SK-N-SH (cell line): ENCODE results near the gene KRT80. TPM values are rescaled to one million over a fixed set of nuclear protein-coding genes. Genes with fewer than 3 reads are reported as not detected.

ENCODE experiments used
- CTCF ChIA-PET: fragments of 300-600, 350-600 bp; formaldehyde crosslinking; extraction: SDS; loops from one replicate; lab custom pipeline; 2021; lab: Yijun Ruan, JAX
- POLR2A ChIA-PET: fragments of 350-600 bp; sonication (Branson Sonifier 250); formaldehyde crosslinking; extraction: SDS; loops from one replicate; lab custom pipeline; 2020; ENCODE audit warnings: antibody characterized with exemption, inconsistent platforms; lab: Yijun Ruan, JAX
- DNase-seq: peaks from one replicate; pipeline ENCODE4 v3.0.0; 2012
- H2AFZ ChIP-seq: fragments of 200-600 bp; sonication (generic); 2 replicates; pipeline ENCODE4 v1.8.1; 2016; ENCODE audit warnings: antibody characterized with exemption, mild to moderate bottlenecking, low read depth
- H3F3A ChIP-seq: fragments of 200-600 bp; sonication (generic); replicated peaks from 2 replicates; pipeline ENCODE3; 2016; ENCODE audit warnings: antibody characterized with exemption, mild to moderate bottlenecking; ENCODE audit not compliant: insufficient read depth
- H3K27ac ChIP-seq, 2 experiments: fragments of 200-500 bp in 1 of 2; fragments of 200-600 bp in 1 of 2; sonication (Bioruptor generic) in 1 of 2; sonication (generic), shearing (Covaris generic) in 1 of 2; 2 replicates each; pipeline versions ENCODE4 v1.5.1 to v1.6.1; 2014 to 2016; ENCODE audit warnings: low read depth in 2 of 2, inconsistent platforms in 1 of 2, low read length in 1 of 2, mild to moderate bottlenecking in 1 of 2, mixed read lengths in 1 of 2
- H3K27me3 ChIP-seq: fragments of 200-600 bp; sonication (generic), shearing (Covaris generic); 2 replicates; pipeline ENCODE4 v1.6.1; 2016; ENCODE audit warnings: mixed run types; ENCODE audit not compliant: insufficient read depth
- H3K36me3 ChIP-seq, 2 experiments: fragments of 200-500 bp in 1 of 2; fragments of 200-600 bp in 1 of 2; sonication (Bioruptor generic) in 1 of 2; sonication (generic) in 1 of 2; replicated peaks in 1 of 2; 2 replicates each; pipeline versions ENCODE3 to v1.5.1; 2014 to 2016; ENCODE audit warnings: low read length in 1 of 2, mild to moderate bottlenecking in 1 of 2; ENCODE audit not compliant: insufficient read depth in 2 of 2, control insufficient read depth in 1 of 2
- H3K4me1 ChIP-seq, 2 experiments: fragments of 200-500 bp in 1 of 2; fragments of 200-600 bp in 1 of 2; sonication (Bioruptor generic) in 1 of 2; sonication (generic), shearing (Covaris generic) in 1 of 2; 2 replicates each; pipeline versions ENCODE4 v1.5.1 to v1.6.1; 2014 to 2016; ENCODE audit warnings: low read depth in 1 of 2, low read length in 1 of 2, mixed run types in 1 of 2; ENCODE audit not compliant: insufficient read depth in 2 of 2, control insufficient read depth in 1 of 2
- H3K4me2 ChIP-seq: fragments of 200-600 bp; sonication (generic), shearing (Covaris generic); 2 replicates; pipeline ENCODE4 v1.6.1; 2017; ENCODE audit warnings: mixed run types
- H3K4me3 ChIP-seq, 2 experiments: fragments of 200-500 bp in 1 of 2; fragments of 200-600 bp in 1 of 2; sonication (Bioruptor generic) in 1 of 2; sonication (generic), shearing (Covaris generic) in 1 of 2; 2 replicates each; pipeline versions ENCODE4 v1.5.1 to v1.8.1; 2014 to 2016; ENCODE audit warnings: low read depth in 2 of 2, inconsistent platforms in 1 of 2, low read length in 1 of 2, mild to moderate bottlenecking in 1 of 2, mixed read lengths in 1 of 2, moderate library complexity in 1 of 2
- H3K79me2 ChIP-seq: fragments of 200-600 bp; sonication (generic); 2 replicates; pipeline ENCODE4 v1.8.1; 2017; ENCODE audit warnings: mild to moderate bottlenecking; ENCODE audit not compliant: insufficient read depth
- H3K9ac ChIP-seq: fragments of 200-600 bp; sonication (generic); 2 replicates; pipeline ENCODE4 v1.6.1; 2017; ENCODE audit warnings: mixed run types
- H3K9me2 ChIP-seq: fragments of 200-600 bp; sonication (generic); 2 replicates; pipeline ENCODE4 v1.6.1; 2017; ENCODE audit warnings: mixed run types
- H3K9me3 ChIP-seq: fragments of 200-600 bp; sonication (generic); 2 replicates; pipeline ENCODE4 v1.6.1; 2017; ENCODE audit warnings: mixed run types, mild to moderate bottlenecking, moderate library complexity
- H4K20me1 ChIP-seq: fragments of 200-600 bp; sonication (generic); 2 replicates; pipeline ENCODE4 v1.6.1; 2017; ENCODE audit warnings: mild to moderate bottlenecking, mixed run types; ENCODE audit not compliant: insufficient read depth
- ELF1 ChIP-seq: IDR thresholded peaks from 2 replicates; pipeline ENCODE4 v1.4.0; 2012
- FOXJ3 ChIP-seq: sonication (generic); formaldehyde crosslinking; IDR thresholded peaks from 2 replicates; pipeline ENCODE4 v1.5.1; 2020; ENCODE audit warnings: mild to moderate bottlenecking, missing genetic modification reagents
- JUND ChIP-seq: IDR thresholded peaks from 2 replicates; pipeline ENCODE4 v1.4.0; 2012
- MAX ChIP-seq: IDR thresholded peaks from 2 replicates; pipeline ENCODE4 v1.4.0; 2012; ENCODE audit warnings: low read depth
- MEF2A ChIP-seq: IDR thresholded peaks from 2 replicates; pipeline ENCODE4 v1.4.0; 2012; ENCODE audit warnings: low read depth, borderline replicate concordance
- MXI1 ChIP-seq: IDR thresholded peaks from 2 replicates; pipeline ENCODE4 v1.6.1; 2012; ENCODE audit warnings: mild to moderate bottlenecking, low read depth, low read length, improper control_type of control experiment
- NFIC ChIP-seq: IDR thresholded peaks from 2 replicates; pipeline ENCODE4 v1.4.0; 2012; ENCODE audit warnings: borderline replicate concordance
- NRF1 ChIP-seq: IDR thresholded peaks from 2 replicates; pipeline ENCODE4 v1.6.1; 2012; ENCODE audit warnings: low read depth, mild to moderate bottlenecking, low read length
- RAD21 ChIP-seq: IDR thresholded peaks from 2 replicates; pipeline ENCODE4 v1.6.1; 2012; ENCODE audit warnings: mild to moderate bottlenecking, low read length
- RFX5 ChIP-seq: IDR thresholded peaks from 2 replicates; pipeline ENCODE4 v1.6.1; 2012; ENCODE audit warnings: mild to moderate bottlenecking, improper control_type of control experiment, low read length
- SIN3A ChIP-seq: IDR thresholded peaks from 2 replicates; pipeline ENCODE4 v1.6.1; 2012; ENCODE audit warnings: low read depth, mild to moderate bottlenecking, low read length, moderate library complexity, borderline replicate concordance
- TCF12 ChIP-seq: IDR thresholded peaks from 2 replicates; pipeline ENCODE4 v1.4.0; 2012
- USF1 ChIP-seq: IDR thresholded peaks from 2 replicates; pipeline ENCODE4 v1.4.0; 2012; ENCODE audit warnings: low read depth, borderline replicate concordance
- YY1 ChIP-seq: IDR thresholded peaks from 2 replicates; pipeline ENCODE4 v1.4.0; 2012; ENCODE audit warnings: low read depth, mild to moderate bottlenecking
- ZBTB33 ChIP-seq: IDR thresholded peaks from 2 replicates; pipeline ENCODE4 v1.4.0; 2012; ENCODE audit warnings: low read depth, borderline replicate concordance
- WGBS: methylation state at CpG from one replicate; pipeline ENCODE4 v1.1.6; 2017; ENCODE audit warnings: low lambda C conversion rate; 5-methylcytosine and 5-hydroxymethylcytosine counted together
- polyA plus RNA-seq, 3 experiments: library from polyadenylated mRNA; depleted of rRNA; stranded (reverse); fragments of >200 nt; gene quantifications; 2 replicates each; pipeline ENCODE4 v1.2.3, GENCODE V29; 2012

KRT80 gene
- polyA plus RNA-seq, 1 of the 3 experiments (the other 2 are of a cell fraction), result 14.9 TPM

- Histone ChIP-seq H3K79me2 (no peaks in the 10 kb centered on the region), H3K9me3 (no peaks in the 10 kb centered on the region), H3K4me2 (no peak overlapping the region), H3K4me3 (no peak overlapping the region), H3K27ac (no peak overlapping the region), H4K20me1 (no peaks in the 10 kb centered on the region), H3F3A (no peaks in the 10 kb centered on the region), H3K9me2 (no peaks in the 10 kb centered on the region), H3K27me3 (no peaks in the 10 kb centered on the region; the same call in 1 of the 2 replicates), H3K36me3 (no peaks in the 10 kb centered on the region), H3K4me1 (no peaks in the 10 kb centered on the region; a peak in 1 of 4 replicates), H3K9ac (no peak overlapping the region), H2AFZ (no peak overlapping the region)
- WGBS, result 56% methylated on average over 3 of the region's 3 CpGs
- ChIA-PET POLR2A (no interaction called here), CTCF (interaction anchor here (0.9 to 1.9 kb wide), 5 partner anchors 10 to 752 kb away, joined by 3 to 7 read pairs (median 5); no protein-coding TSS in a partner anchor)
- no peak for DNase-seq
- TF ChIP-seq RAD21 (no peak), JUND (no peak), MEF2A (no peak), USF1 (no peak), YY1 (no peak)
These were observed 59.1 kb downstream of the KRT80 start for GRCh38 chr12:52132754-52133161.

- Histone ChIP-seq H3K9ac (no peak overlapping the region), H3K4me3 (no peak overlapping the region), H3K27ac (no peak overlapping the region), H3K4me2 (no peak overlapping the region), H2AFZ (no peak overlapping the region), H3K36me3 (no peaks in the 10 kb centered on the region), H3K79me2 (no peaks in the 10 kb centered on the region), H4K20me1 (no peaks in the 10 kb centered on the region), H3K9me2 (no peaks in the 10 kb centered on the region), H3K27me3 (no peaks in the 10 kb centered on the region; the same call in 1 of the 2 replicates)
- 94% methylated on average over 5 of the region's 5 CpGs for WGBS
- peak; percentile 5 for DNase-seq
- POLR2A ChIA-PET, result no interaction called here
- CTCF ChIA-PET, result interaction anchor here (0.8 to 2.8 kb wide), 3 partner anchors 11 to 740 kb away, joined by 3 to 12 read pairs (median 4); no protein-coding TSS in a partner anchor
- no peak for TF ChIP-seq FOXJ3 (CRISPR knock-in tag)
- no peak for TF ChIP-seq RFX5
- TF ChIP-seq USF1, result no peak
- TF ChIP-seq MXI1, result no peak
- no peak for TF ChIP-seq SIN3A
- no peak for TF ChIP-seq TCF12
- no peak for TF ChIP-seq ELF1
- TF ChIP-seq NFIC, result no peak
- no peak for TF ChIP-seq MAX
- TF ChIP-seq NRF1, result no peak
- no peak for TF ChIP-seq ZBTB33
- TF ChIP-seq, all 33 proteins: peak for 0
- Histone ChIP-seq H3F3A (no peaks in the 10 kb centered on the region), H3K9me3 (no peaks in the 10 kb centered on the region), H3K4me1 (peaks cover 0 to 12% of the 10 kb centered on the region in 2 experiments; a peak in 1 of 4 replicates)
These were observed 61.1 kb downstream of the KRT80 start for GRCh38 chr12:52130711-52131110.
